ENCODE data around the gene GALR1.
"Not testable (repeated sequence)": the region's sequence is repeated elsewhere in the genome, so short reads cannot be mapped to it uniquely, and the experiment has no call there.

Gene GALR1

DNA sequence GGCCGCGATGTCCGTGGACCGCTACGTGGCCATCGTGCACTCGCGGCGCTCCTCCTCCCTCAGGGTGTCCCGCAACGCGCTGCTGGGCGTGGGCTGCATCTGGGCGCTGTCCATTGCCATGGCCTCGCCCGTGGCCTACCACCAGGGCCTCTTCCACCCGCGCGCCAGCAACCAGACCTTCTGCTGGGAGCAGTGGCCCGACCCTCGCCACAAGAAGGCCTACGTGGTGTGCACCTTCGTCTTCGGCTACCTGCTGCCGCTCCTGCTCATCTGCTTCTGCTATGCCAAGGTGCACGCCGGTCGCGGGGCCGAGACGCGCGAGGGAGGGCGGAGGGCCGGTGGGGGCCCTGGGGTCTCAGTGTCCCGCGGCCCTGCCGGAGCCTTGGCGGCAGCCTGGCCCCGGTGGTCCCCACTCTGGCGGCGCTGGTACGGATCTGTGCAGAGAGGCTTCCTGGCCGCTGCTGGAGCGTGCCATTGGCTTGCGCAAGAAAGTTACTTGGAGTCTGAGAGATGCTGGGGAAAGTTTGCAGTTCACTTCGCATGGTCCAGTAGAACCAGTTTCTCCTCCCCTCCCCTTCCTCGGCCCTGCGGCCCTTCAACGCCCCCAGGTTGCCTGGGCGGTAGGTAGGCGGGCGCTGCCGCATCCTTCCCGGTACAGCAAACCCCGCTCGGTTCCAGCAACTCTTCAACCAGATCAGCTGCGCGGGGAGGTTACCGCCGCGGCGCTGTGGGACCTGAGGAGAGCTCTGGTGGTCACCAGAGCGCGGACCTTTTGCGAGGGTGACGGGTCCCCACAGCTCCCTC is 1.5 kb downstream of the GALR1 start:
- peak; percentile 63 for DNase-seq

DNA sequence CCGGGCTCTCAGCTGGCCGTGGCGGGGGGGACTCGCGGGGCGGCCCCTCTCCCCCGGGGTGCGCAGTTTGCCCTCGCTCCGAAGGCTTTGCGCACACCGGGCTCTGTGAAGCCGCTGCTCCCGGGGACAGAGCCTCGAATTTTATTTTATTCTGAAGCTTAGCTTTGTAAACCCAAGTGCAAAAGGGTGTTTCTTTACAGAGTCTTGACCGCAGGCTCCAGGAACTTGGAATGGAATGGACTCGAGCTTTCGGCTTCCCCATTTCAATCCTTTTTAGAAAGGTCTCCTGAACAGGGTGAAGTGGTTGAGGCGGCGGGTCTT is 2.0 kb downstream of the GALR1 start:
- DNase-seq, result no peak

DNA sequence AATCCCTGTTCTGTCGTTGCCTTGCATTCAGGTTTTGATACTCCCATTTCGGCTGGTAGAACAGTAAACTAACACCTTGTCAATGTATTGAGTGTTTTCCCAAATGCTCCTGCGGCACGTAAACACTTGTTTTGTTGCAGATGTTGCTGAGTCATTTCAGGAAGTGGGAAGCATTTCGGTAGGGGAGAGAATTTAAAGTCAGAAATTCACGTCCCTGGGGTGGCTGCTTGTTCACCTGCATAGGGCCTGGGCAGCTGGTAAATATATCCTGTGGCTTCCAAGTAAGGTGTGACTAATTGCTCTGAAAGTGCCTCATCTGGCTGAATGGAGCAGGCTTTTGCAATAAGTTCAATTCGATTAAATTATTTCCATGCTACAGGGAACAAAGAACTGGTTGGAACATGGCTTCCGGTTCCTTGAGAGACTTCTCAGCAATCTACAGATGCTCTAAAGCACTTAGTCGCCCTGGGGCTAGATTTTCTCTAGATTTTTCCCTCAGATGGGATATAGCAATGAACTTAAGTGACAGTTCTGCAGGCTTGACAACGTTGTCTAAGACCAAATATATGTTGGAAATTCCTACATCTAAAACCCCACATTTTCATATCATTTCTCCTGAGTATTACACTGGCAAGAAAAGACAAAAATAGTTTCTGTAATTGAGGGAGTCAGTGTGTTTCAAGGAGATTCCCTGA is 5.2 kb downstream of the GALR1 start:
- DNase-seq, result no peak

DNA sequence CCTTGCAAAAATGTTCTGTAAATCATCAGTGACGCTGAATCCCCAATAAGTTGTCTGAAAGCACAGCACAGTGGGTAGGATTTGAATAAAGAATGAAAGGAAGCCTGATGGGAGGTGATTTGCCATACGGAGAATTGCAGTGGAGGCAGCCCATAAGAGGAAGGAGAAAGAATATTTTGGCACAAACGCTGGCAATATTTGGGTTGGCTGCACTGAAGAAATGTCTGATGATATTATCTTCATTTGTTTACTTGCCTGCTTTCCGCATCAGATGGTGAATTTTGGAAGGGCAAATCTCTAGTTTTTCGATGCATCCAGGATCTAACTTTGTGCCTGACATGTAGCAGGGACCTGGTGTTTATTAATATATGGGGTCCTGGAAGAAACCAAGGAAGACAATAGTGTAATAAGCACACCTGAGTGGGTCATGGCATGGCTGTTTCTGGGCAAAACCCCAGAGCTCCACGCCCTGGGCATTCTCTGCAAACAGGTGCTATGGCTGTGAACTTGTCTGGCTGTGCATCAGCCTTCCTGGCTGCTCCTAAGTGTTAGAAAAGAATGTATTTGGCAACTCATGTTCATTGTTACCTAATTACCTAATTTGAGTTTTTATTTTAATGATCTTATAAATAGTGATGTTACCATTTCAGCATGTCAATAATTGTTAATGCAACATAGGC is 5.9 kb downstream of the GALR1 start:
- no peak for DNase-seq

DNA sequence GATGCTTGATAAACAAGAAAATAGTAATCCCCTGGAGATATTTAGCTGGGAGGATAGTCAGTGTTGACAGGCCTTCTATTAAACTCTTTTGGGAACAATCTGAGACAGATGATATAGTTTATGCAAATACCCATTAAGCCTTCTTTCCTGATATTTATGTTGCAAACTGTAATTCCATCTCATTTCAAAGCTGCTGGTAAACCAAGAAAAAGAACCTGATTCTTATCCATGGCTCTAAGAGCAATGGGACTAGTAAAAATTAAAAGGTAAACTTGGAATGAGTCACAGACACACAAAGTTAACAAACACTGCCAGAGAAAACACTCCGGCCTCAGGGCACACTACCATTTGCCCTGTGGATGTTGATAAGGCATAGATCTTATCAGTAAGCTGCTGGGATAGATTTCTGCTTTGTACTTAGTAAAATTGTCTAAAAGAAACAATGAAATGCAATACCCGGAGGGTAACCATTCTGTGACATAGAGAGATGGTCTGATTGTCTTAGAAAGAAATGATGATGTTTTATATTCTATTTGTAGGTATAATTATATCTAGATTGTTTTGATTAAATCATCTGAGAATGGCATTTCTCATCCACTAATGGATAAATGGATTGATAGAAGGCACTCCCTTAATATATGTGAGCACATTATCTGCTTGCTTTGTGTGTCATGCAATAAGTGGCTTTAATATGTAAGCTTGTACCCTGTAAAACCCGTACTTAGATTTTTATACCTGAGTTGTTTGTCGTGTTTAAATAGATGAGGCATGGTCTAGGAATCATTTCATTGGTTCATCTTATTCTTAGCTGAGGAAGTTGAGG is 13.2 kb downstream of the GALR1 start:
- DNase-seq, result no peak

DNA sequence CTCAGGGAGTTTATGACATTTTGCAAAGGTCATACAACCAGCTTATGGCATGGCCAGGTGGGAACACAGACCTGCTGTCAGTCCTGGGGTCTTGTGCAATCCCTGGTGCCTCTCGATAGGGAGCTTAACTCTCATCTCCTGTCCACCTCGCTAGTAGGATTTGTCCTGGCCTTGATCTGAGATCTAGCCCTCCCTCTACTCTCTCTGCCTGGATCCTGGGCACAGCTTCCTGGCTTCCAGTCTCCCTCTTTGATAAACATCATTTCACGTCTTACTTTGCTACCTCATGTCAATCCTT is 13.8 kb downstream of the GALR1 start:
- no peak for DNase-seq

DNA sequence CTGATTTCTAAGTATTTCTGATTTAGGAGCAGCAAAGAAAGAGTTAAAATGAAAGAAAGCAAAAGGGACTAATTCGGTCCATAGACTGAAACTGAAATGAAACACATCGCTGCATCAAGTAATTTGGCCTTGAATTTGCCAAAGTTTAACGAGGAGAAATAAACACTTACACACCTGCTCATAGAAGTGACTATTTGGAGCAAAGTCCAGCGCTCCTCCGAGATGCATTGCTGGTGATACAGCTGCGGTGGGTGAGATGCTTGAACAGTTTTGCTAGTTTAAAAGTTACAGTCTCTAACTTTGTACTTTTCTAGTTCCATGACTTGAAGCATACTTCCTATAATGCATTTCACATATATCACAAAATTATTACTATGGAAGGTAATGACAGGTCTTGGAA is 18.3 kb downstream of the GALR1 start:
- DNase-seq, result no peak

DNA sequence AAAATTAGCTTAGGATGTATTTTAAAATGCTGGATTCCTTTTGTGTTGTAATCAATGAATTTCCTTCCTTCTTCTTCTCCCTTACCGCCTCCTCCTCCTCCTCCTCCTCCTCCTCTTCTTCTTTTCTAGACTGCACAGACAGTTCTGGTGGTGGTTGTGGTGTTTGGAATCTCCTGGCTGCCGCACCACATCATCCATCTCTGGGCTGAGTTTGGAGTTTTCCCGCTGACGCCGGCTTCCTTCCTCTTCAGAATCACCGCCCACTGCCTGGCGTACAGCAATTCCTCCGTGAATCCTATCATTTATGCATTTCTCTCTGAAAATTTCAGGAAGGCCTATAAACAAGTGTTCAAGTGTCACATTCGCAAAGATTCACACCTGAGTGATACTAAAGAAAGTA is 18.8 kb downstream of the GALR1 start:
- DNase-seq, result no peak

DNA sequence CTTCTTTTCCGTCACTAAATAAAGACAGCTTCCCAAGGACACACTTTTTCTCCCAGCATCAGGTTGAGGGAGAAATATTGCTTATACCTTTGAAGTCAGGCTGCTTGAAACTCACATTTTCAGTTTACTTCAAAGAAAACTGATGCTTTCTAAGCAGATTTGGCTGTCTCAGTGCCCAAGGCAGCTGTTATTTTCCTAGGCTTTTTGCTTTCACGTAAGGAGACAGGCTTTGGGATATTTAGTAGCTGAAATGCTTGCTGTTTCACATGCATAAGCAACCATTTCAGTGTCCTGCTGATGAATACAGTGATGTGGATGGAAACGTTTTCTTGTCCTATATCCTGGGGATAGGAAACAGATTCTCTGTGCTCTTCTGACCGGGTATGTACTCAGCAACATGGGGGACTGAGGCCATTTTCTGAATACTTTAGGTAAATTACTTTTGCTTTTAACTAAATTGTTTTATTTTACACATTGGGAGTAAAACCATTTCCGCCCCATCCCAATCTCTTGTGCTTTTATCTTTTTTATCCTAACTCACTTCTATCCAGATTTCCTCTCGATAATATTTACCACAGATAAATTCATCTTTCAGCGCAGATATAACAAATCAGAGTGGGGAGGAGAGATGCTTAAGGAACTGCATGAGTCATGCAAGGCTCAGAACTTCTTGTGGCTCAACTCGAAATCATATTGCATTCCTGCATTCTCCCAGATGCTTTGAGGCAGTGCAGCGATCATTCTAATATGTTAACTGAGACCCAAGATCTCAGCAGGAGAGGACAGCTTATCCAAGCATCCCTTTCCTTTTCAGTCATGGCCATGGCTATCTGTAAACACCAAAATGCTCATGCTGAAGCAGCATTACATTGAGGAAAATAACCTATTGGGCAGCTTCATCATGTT is 22.2 kb downstream of the GALR1 start:
- DNase-seq, result no peak

DNA sequence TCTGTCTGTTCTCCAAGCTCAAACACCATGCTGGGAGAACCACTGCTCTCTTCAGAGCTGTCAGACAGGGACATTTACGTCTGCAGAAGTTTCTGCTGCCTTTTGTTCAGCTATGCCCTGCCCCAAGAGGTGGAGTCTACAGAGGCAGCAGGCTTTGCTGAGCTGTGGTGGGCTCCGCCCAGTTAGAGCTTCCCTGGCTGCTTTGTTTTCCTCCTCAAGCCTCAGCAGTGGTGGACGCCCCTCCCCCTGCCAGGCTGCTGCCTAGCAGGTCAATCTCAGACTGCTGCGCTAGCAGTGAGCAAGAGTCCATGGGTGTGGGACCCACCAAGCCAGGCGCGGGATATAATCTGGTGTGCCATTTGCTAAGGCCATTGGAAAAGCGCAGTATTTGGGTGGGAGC is 41.2 kb downstream of the GALR1 start:
- DNase-seq, result not testable (repeated sequence)

DNA sequence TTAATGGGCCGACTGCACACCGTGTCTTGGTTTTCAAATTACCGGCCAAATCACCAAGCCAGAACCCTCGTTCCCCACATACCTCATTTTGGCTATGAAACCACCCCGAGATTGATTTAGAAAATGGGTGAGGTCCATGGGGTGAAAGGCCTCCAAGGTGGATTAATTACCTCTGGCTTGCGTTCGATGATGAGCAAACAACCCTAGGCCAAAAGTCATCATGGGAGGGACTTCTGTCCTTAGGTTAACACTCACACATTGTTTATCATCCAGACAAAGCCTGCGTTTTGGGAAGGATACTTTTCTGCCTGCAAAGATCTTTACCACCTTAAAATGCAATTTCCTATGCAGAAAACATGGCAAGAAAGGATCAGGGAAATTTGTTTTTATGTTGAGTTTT is 48.5 kb downstream of the GALR1 start:
- no peak for DNase-seq

DNA sequence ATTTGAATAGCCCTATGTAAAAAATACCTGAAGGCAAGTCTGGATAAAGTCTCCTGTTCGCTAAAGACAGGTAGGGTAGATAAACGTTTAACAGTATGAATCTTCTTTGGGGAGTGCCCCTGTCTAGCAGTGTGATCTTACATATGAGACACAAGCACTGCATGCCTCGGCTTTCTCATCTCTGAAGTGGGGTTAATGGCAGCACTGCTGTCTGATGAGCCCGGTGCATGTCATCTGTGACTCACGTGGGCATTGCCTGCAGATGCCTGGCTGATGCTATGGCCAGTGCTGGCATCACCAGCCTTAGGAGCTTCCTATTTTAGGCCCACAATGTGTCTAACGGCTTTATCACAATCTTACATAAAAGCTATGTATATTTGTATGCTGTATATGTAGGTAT is 50.1 kb downstream of the GALR1 start:
- DNase-seq, result no peak

DNA sequence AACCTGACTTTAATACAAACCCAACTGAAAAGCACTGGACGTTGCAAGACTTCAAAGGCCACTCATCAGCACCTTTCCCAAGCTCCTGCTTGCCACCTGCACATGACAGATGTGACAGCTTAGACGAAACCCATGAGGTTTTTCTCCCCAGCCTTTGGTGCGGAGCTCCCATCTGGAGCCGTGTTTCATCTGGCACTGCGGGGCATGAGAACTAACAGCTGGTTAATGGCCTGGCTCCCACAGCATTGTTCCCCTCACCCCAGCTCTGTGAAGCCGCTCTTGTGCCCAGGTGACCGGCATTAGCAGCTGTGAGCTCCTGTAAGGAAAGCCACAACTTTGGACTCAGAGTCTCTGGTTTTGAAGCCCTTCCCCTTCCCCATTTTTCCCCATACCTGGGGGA is 50.9 kb downstream of the GALR1 start:
- no peak for DNase-seq

DNA sequence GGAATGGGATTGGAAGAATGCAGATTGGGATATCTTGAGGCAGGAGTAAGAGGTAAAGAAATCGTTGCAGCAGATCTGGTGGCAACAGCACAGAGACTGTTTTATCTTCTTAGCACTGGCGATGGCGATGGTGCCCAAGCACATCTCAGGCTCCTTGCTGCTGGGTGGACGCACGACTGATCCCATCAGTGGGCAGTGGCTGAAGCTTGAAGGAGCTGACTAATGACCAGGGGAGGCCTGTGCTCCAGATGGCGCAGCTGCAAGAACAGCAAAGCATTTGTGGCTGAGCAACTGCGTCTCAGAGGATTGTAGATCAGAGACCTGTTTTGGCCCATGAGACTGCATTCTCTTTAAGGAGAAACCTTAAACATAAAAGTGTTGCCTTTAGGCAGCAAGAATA is 54.6 kb downstream of the GALR1 start:
- no peak for DNase-seq

DNA sequence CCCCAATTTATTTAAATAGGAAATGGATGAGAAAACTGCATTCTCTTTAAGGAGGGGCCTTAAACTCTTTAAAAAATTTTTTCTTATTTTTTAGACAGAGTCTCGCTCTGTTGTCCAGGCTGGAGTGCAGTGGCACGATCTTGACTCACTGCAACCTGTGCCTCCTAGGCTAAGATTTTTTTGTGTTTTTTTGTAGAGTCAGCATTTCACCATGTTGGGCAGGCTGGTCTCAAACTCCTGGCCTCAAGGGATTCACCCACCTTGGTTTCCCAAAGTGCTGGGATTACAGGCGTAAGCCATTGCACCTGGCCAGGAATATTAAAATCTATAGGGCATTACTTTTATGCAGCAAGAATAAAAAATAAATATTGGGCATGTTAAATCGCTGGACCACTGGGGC is 56.0 kb downstream of the GALR1 start:
- no peak for DNase-seq

DNA sequence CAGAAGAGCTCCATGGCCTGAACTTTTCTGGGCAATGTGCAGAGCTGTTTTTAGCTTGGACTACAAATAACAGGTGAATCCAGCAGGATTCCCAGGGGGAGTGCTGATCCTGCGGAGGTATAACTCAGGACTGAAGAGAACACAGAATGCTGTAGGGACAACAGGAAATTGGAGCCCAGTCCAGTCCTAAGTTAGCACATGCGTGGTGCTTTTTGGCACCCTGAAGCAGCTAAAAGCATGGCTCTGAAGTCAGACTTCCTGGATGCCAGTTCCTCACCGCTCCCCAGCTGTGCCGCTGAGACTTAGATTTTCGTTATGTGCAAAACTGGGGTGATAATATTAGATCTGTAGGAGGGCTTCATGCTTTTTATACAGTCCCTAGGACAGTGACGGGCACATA is 58.6 kb downstream of the GALR1 start:
- no peak for DNase-seq

DNA sequence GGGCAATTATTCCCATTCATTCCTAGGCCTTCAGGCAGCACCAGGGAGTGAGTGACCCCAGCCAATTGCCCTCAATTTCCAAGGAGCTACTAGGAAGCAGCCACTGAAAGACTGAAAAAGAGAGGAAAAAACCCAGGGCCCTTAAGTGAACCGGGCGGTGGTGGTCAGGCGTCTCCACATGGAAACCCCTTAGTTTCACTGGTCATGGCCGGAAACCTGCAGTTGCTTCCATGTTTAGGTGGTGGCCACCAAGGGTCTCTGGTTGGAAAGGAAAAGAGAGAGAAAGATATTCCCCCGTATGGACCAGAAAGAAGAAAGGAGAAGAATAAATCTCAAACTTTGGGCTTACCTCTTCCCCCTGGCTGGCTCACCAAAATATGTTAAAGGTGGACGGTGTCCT is 64.9 kb downstream of the GALR1 start:
- DNase-seq, result no peak

DNA sequence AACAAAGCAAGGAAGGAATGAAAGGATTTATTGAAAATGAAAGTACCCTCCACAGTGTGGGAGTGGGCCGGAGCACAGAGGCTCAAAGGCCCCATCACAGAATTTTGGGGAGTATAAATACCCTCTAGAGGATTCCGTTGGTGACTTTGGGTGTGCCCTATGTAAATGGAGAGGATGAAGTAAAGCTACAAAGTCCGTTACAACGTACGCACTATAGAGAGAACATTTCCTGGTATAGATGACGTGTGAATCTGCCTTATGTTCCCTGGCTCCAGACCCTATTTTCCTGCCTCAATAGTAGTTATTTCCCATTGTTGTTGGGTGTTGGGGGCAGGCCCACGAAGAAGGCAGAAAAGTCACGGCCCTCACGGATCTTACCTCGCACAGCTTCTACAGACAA is 65.3 kb downstream of the GALR1 start:
- DNase-seq, result no peak

DNA sequence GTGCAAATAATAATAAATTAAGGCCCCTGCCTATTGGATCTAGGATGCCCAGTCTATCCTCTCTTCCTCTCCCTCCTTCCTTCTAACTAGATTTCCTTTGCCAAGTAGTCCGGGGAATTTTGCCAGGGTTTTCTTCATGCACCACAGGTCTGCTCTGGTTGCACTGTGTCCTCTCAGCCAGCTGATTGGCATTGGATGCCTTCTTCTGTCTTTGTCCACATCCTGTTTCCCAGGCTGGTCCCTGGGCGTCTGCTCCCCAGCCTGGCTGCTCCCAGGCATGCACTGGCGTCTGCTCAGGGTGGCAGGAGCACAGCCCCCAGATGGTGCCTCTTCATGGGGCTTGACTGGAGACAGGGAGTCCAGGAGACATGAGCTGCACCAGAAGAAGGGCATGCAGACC is 66.4 kb downstream of the GALR1 start:
- no peak for DNase-seq

DNA sequence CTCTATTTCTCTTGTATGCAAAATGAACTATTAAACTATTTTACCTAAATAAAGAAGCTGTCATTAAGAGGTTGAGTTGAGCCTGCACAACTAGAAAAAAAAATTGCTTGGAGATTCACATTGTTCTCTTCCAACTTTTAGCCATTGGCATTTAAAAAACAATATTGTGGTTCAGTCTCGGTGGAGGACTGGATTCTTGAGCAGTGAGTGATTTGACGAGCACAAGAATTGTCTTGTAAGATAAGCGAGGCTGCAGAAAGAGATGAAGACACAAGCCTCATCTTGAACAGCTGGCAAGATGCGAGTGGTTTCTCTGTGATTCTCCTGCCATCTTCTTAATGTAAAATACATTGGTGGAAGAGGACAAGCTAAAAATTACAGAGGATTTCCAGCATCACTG is 67.0 kb downstream of the GALR1 start:
- DNase-seq, result no peak

DNA sequence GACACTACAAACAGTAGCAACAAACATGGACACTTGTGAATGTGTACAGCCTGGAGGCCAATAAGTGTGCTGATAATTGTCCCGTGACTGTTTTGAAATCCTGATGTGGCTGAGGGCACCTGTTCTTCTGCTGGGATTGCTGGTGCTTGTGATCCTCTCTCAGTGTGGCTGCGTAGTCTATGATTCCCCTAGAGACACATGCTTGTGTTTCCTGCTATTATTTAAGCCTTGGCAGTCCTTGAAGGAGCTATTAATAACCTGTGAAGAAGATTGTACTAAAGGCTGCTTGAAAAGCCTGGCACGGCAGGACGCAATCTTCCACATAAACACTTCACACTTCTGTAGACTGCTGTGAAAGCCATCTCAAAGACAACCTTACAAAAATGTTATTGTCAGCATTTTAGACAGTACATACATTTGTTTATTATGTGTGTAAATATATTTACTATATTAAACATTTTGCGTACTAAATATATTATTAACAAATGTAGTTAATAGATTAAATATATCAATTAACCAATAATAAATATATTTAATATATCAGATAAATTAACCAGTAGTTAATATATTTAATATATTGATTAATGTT is 71.4 kb downstream of the GALR1 start:
- DNase-seq, result no peak

All from right kidney (tissue), 1 donor.